ENCODE data around the gene PTPN14.
A peak's percentile ranks its signal among the peaks of the same experiment; 100 is the strongest.

The PTPN14 gene

DNA sequence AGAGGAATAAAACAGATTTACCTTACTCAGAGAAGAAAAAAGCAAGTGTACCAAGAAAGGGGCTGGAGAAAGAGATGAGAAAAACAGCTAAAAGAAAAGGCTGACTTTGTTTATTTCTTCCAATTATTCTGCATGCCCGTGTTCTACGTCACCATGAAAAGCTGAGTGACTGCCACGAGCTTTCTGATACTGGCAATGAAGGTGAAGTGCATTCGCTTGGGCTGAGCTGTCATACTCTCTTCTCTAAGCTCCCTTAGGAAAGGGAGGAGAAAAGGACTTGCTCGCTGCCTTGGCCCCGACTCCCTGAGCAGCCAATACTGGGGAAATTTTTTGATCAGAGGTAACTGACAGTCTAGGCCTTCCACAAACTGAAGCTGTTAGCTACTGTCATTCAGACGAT is 165.1 kb downstream of the PTPN14 start:
- no peak for DNase-seq

DNA sequence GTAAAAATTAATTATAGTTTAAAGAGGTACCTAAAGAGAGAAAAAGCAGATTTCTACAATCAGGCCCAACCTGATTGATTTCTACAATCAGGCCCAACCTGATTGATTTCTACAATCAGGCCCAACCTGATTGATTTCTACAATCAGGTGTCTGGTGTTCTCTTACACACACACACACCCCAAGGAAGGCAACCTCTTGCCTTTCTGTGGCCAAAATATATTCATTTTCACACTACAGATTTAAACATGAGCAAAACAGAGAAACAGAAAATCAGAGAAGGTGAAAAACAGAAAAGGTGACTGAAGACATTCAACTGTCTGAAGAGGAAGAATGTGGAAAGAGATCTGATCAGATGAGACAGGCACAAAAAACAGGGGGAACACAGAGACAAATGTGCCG is 166.0 kb downstream of the PTPN14 start:
- no peak for DNase-seq

DNA sequence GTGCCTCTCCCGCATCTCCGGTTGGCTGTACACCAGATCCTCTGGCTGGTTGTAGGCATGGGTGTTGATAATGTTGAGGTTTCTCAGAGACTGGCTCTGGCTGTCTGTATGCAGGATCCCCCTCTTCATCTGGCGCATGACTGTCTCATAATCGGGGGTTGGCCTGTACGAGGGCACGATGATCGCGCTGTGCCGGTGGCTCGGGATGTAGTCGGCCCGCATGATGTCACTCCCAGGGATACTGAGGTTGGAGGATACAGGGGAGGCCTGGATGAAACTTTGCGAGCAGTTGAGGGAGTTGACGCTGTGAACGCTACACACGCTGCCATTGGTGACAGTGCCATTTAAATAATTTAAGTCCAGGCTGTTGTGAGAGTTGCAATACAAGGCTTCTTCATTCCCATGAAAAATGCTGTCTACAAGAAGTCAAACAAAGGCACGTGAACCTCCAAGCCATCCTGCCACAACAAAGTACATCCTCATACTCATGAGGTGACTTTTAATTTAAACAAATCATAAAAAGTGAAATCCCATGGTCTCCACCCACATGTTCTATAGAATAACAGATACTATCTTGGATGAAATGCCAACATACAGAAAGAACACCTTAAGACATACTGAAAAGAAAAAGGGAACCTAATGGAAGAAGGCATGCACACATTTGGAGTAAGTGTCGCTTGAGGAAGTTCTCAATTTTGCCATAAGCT is 166.9 kb downstream of the PTPN14 start:
- DNase-seq: no peak

DNA sequence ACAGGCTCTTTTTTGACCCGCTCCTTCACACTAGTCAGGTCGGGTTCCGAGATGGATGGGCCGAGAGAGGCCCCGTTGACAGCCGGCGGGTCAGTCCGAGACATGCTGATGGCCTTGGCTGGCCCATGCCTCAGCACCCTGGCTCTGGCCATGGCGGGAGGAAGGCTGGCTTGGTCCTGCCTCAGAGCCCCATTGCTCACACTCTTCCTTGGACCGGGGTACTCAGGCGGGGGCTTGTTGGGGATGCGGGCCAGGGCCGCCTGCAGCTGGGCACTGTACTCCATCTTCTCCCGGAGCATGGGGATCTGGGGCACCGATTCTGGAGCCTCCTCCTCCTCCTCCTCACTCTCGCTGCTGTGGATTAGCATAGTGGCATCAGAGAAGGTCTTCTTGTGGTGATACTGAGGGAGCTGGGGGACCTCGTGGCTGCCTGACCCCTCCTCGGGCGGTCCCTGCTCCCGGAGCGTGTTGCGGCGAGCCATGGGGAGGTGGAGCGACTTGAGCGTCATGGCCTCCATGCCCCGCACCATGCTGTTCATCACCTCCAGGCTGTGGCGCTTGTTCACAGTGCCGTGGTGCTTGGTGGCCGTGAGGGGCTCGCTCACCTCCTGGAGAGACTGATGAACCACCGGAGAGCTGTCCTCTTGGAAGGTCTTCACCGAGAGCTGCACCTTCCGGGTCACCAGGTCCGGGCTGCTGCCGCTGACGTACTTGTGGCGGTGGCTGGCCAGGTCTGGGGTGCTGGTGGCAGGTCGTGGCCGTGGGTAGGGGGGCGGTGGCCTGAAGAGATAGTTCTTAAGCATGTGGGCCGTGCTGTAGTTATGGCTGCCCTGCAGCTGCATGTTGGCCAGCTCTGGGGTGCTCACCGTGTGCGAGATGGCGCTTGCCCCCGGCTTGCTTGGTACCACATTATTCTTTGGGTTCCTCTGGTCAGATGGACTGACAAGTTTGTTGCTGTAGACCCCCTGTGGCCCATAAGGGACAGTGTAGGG is 167.7 kb downstream of the PTPN14 start:
- DNase-seq: no peak

DNA sequence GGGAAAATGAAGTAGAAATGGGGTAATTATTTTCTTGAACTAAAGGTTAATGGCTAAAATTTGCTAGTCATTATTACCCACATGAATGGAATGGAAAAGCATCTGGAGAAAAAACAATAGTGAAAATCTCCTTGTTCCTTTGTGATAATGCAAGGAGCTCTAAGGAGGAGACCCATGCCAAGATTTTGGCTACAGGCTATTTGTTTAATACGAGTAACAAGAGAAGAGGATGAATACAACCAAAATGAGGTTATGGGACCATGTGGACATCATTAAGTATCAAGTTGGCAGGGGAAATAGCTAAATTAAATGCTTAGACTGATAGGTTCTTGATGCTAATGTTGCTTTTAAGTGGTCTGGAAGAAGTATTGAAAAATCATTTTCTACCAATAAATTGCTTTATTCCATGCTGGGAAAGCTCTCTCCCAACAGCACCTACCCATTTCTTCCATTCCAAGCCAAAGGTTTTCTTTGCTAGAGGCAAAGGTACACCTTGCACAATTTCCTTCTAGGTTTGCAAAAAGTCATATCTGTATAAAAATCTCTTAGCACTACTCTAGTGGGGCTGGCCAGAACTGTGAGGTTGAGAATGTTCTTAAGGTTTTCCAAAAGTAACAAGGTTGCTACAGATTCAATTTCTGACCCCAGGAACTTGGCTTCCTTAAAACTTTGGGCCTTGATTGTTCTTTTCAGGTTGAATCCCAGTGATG is 170.3 kb downstream of the PTPN14 start:
- DNase-seq: no peak

DNA sequence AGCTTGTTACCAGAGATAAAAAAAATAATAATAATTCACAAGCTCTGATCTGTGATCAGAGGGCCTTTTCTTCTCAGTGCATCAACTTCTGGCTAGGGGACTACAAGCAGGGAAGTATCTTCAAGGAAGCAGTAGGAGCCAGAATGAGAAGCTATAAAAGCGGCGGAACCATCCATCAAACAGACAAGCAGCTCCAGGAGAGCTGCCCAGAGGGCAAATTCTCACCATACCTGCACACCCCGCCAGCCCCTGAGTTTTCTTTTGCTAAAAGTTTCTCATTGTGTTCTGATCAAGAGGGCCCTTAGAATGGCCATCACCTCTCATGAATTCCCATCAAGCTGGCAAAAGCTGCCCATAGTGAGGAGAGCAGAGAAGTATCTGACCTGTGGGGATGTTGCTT is 171.0 kb downstream of the PTPN14 start:
- DNase-seq: no peak

DNA sequence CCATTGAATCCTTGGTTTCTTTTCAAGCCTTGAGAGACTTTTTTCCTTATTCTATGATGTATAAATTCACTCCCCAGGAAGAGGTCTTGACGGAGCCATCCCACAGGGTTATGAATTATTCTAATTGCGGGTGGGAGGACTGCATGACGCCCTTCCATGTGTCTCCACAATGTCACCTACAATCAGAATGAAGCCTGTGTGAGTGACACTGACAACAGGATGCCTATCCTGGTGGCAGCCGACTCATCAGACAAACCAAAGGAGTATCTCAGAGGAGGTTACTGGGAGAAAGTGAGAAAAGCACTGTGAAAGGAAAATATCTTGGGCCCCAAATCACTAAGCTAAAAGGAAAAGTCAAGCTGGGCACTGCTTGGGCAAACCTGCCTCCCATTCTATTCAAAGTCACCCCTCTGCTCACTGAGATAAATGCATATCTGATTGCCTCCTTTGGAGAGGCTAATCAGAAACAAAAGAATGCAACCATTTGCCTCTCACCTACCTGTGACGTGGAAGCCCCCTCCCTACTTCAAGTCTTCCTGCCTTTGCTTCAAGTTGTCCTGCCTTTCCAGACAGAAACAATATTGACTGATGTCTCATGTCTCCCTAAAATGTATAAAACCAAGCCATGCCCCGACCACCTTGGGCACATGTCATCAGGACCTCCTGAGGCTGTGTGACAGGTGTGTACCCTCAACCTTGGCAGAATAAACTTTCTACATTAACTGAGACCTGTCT is 172.0 kb downstream of the PTPN14 start:
- no peak for DNase-seq

DNA sequence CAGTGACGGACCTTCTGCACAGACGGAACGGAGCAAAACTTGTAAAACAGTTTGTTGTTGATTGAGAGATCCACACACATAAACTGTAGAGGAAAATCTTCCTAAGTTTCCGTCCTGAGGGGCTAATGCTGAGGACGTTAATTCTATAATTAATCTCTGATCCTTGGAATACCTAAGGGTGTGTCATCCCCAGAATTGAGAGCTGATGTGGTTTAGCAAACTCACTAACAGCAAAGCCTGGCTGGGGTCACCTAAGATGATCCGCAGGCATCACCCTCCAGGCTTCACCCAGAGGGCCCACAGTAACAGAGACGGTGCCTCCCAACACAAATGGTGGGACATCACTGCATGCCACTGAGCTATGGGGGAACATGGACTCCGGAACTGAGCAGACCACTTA is 172.9 kb downstream of the PTPN14 start:
- DNase-seq: no peak

DNA sequence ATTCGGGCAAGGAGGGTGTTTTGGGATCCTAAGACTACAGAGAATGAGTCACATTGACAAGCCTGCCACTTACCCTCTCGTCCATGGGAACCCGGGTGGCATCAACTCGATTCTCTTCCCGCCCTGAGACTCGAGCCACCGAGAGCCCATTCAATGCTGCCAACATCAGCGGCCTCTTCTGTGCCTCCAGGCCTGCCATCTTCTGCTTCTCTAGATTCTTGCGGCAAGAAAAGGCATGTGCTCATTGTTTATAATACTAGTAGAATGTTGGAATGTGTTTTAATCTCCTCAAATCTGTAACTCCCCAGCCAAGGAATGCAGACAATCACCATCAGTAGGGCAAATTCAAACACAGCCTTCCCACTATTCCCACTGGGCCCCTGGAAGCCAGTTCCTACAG is 173.5 kb downstream of the PTPN14 start:
- no peak for DNase-seq

DNA sequence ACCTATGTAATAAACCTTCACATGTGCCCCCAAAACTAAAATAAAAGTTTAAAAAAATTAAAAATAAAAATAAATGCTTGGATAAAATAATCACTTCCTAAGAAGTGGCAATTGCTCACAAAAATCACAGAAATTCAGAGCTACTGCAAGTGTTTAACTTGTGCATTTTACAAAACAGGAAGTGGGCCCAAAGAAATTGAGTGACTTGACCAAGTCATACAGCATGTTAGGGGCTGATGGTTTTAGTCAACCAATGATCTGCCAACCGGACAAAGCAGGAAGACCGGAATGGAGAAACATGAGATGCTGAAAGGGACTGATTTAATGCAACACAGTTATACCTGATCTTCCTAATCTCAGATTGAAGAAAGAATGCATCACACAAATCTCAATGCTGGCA is 173.9 kb downstream of the PTPN14 start:
- DNase-seq: no peak

DNA sequence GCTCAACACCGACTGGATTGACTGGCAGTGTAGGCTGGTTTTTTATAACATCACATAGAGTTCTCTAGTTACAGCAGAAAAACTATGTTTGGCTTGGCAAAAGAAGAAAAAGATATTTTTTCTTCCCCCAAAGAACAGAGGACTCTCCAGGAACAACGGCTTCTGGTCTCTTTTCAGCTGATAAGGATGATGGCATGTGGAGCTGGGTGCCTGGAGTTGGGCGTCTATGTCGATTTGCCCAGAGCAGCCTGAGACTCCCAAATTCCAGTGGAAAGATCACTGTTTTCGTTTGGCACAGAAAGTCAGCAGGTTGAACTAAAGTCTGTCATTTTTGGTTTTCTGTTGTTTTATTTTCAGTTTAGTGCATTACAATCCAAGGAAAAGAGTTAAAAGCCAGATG is 179.3 kb downstream of the PTPN14 start:
- DNase-seq: no peak

DNA sequence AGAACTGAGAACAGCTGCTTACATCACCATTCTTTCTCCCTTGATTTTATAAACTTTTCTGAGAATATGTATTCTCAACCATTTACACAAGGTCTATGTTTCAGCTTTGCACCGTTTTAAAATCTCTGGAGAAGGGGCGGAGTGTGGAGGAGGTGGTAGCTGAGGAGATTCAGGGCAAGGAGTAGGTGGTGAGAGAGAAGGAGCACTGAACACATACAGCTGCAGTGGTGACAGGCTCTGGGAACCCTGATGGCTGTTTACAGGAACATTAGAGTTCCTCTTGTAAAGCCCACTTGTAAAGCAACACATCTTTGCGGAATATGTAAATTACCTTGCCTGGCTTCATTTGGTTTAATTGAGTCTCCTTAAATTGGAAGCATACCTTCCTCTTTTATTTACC is 180.8 kb downstream of the PTPN14 start:
- no peak for DNase-seq

DNA sequence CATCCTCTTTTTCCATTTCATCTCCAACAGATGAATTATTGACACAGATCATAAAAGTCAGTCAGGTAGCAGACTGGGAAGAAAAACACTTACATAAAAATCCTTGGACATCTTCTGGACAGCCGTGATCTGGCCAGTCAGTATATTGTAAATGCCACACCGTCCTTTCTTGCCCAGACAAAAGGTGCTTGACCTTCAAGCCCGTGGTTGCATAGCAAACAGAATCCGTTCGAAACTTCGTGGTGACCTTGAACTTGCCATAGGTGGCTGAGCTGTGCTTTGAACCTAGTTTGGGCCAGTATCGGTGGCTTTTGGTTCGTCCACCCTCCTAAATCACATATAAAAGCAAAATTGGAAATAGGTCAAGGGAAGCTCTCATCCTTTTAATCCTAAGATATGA is 182.0 kb downstream of the PTPN14 start:
- DNase-seq: no peak

DNA sequence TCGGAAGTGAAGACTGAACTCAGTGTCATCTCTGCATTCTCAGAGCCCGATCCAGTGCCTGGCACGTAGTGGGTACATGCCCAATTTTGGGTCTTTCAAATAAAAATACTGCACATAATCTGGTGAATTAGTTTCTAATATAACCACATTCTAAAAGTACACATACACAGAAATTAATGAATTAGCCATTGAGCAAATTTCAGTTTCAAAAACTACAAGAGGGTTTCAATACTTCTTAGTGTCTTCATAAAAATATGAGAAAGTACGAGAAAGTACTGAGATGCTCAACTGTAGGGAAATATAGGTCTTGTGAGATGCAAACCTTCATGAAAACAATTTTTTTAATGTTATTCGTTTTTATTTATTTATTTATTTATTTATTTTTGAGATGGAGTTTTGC is 183.6 kb downstream of the PTPN14 start:
- DNase-seq: no peak

DNA sequence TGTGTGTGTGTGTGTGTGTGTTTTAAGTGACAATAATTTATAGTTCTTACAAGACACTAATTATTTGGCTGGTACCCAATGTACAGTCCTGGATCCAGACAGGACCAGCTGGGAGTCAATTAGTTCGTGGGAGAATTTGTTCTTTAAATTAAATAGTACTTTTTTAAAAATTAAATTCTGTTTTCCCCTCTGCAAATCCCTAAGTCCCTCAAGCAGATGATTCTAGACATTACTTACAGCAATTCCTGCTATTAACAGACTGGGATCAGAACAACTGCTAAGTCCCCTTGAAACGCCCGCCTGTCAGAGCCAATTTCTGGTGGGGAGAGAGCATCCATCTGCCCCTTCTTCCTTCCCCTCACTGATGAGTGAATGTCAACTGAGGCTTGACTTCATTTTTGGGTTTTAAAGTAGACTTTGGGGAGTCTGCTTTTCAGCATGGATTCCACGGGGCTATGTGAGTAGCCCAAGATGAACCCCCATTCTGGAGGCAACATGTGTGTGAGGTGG is 186.6 kb downstream of the PTPN14 start:
- peak; percentile 79 for DNase-seq

DNA sequence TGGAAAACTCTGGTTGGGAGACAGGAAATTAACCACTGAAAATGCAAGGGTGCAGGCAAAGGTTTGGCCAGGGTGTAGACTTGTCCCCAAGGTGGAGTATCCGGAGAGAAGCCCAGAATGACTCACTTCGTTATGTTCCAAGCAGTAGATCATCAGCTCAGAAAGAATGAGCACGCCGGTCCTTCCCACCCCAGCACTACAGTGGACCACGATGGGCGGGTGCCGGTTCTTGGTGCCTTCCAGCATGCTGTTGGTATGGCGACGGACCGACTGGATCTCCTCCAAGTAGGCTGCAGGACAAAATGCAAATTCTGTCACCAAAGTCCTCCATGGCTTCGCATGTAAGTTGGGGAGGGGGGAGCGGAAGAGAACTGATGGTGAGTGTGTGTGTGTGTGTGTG is 187.0 kb downstream of the PTPN14 start:
- no peak for DNase-seq

DNA sequence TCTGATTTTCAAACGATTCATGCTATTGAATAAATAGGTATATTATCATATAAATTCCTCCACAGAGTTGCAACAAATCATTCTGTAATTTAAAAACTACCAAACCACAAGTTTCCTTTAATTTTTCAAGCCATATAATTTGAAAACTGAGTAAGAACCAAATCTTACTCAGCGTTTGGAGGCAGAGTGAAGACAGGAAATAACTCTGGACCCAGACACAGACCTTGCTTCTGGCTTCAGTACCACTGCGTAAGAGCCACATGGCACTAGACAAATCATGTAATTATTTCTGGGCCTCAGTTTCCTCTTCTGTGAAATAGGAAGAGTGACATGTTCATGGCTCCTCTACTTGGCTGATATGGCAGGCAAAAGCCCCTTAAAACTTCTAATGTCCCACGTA is 188.0 kb downstream of the PTPN14 start:
- no peak for DNase-seq

DNA sequence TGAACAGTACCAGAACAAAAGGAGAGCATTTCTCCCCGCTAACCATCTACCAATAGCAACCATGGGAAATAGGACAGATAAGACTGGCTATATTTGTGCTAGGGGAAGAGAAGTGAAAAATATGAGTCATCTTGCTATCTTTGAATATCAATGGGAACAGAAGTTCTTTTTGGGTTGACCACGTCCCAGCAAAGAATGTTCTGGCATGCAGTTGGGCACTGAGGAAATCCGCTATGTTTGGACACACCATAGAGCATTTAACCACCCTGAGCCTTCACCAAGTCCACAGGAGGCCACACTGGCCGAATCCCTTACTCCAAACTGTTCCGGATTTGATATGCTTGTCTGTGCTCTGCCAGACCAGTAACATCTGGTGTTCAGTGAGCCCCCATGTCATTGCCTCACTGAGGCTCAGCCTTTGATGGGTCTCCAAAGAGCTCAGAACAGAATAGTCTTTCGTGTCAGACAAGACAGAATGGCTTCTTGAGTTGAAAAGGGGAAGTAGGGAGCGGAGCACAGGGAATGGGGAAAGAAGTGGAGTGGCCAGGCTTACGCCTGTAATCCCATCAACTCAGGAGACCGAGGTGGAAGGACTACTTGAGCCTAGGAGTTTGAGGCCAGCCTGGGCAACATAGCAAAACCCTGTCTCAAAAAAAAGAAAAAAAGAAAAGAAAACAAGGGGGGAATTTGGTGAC is 189.1 kb downstream of the PTPN14 start:
- no peak for DNase-seq

DNA sequence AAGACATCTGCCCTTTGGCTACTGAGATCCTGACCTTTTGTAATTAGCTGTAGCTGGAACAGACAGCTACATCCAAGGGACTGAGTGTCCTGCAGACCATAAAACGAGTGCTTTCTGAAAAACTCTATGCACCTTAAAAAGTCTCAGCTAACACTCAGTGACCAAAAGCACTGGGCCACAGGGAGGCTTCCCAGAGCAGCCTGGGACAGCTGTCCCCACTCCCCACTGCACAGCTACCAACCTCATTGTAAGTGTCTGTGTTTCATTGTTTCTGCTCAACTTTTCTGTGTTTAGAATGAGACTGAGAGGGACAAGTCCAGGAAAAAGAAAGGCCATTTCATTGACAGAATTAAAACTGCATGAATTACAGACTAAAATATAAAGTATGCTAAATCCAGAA is 189.8 kb downstream of the PTPN14 start:
- DNase-seq: no peak

DNA sequence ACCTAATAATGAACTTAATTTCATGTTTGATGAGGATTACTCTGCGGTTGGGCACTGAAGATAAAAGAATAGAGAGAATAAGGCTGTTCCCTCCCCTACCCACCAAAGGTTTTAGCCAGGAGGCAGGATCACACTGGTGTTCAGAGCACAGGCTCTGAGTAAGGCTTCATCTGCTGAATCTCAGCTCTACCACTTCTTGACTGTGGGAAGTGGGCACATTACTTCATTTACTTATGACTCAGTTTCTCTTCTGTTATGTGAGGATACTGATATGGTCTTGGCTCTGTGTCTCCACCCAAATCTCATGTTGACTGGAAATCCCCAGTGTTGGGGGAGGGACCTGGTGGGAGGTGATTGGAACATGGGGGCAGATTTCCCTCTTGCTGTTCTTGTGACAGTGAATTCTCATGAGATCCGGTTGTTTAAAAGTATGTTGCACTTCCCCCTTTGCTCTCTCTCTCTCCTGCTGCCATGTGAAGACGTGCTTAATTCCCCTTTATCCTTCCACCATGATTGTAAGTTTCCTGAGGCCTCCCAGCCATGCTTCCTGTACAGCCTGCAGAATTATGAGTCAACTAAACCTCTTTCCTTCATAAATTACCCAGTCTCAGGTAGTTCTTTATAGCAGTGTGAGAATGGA is 190.8 kb downstream of the PTPN14 start:
- no peak for DNase-seq

DNA sequence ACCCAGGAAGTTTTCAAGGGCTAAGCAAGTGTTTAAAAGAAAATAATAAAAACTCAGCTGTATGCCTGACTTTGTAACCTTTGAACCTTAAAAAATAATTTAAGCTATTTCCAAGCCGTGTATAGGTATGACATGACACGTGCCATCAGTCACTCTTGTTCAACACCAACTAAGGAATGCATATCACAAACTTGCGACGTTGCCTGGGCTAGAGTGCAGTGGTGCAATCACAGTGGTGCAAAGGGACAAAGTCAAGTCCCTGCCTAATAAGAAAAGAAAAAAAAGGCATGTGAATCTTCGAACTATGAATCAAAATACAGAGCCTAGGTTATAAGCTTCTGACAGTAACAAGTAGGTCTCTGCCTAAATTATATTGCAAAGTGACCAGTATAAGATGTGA is 191.3 kb downstream of the PTPN14 start:
- DNase-seq: no peak

All from NCI-H1694 treated with DMSO at 0.1 percent for 48 hours (cell line).